H1 (cell line): Measurements from ENCODE around the gene HSF5. TPM values are rescaled to one million over a fixed set of nuclear protein-coding genes. Genes with fewer than 3 reads are reported as not detected.

Experiments used
- BCL11A ChIP-seq, 2 experiments: IDR thresholded peaks; one replicate each; pipeline ENCODE4 v1.6.1; 2011; ENCODE audit warnings: low read depth in 2 of 2, low read length in 2 of 2, mild to moderate bottlenecking in 2 of 2
- CHD7 ChIP-seq: fragments of 300-600 bp; sonication (generic); IDR thresholded peaks from 2 replicates; pipeline ENCODE4 v1.7.1; 2012; ENCODE audit warnings: low read length, moderate library complexity, mild to moderate bottlenecking, inconsistent platforms; ENCODE audit not compliant: insufficient replicate concordance
- CREB1 ChIP-seq: IDR thresholded peaks from 2 replicates; pipeline ENCODE4 v1.6.1; 2012; ENCODE audit warnings: inconsistent platforms
- EGR1 ChIP-seq: IDR thresholded peaks from 2 replicates; pipeline ENCODE4 v1.6.1; 2011; ENCODE audit warnings: low read depth, low read length, borderline replicate concordance
- JUND ChIP-seq: IDR thresholded peaks from 2 replicates; pipeline ENCODE4 v1.6.1; 2011; ENCODE audit warnings: mild to moderate bottlenecking, improper control_type of control experiment, low read length
- polyA plus RNA-seq, 7 experiments: library from polyadenylated mRNA; depleted of rRNA in 3 of 7; stranded (reverse) in 5 of 7; unstranded in 2 of 7; fragments of >200 nt in 5 of 7; fragments of 200-250 nt in 2 of 7; gene quantifications; 1 replicate in 5 of 7; 2 replicates in 1 of 7; 4 replicates in 1 of 7; pipeline versions ENCODE4 v1.2.1 to v1.2.3, GENCODE V29; 2011 to 2013; ENCODE audit warnings: missing spikeins in 2 of 7, mixed read lengths in 2 of 7
- total RNA-seq: library from RNA; stranded (reverse); fragmentation: NEBNext Ultra II Directional; extraction: Animal tissue kit (Norgen Biotek cat#: 25700); gene quantifications from 2 replicates; pipeline ENCODE4 v1.2.1, GENCODE V29; 2021
- TF ChIP-seq, protein P1 (sequence below): IDR thresholded peaks from 2 replicates; pipeline ENCODE4 v1.6.1; 2012; ENCODE audit warnings: low read length, inconsistent platforms

Gene HSF5
- total and polyA plus RNA-seq, 2 of the 8 experiments (the other 6 are each of a cell fraction or from before 2014, with no cell fraction given) = not detected

GRCh38 chr17:58399974-58400373 lies 88.2 kb downstream of the HSF5 start (continued):
- TF ChIP-seq CHD7 (no peak), CREB1 (no peak), BCL11A (IDR thresholded peaks at IDR 0.05; ENCODE audit: low read depth in 2 of 2, low read length in 2 of 2) (no peak), EGR1 (no peak), JUND (no peak)
- TF ChIP-seq, protein P1, sequence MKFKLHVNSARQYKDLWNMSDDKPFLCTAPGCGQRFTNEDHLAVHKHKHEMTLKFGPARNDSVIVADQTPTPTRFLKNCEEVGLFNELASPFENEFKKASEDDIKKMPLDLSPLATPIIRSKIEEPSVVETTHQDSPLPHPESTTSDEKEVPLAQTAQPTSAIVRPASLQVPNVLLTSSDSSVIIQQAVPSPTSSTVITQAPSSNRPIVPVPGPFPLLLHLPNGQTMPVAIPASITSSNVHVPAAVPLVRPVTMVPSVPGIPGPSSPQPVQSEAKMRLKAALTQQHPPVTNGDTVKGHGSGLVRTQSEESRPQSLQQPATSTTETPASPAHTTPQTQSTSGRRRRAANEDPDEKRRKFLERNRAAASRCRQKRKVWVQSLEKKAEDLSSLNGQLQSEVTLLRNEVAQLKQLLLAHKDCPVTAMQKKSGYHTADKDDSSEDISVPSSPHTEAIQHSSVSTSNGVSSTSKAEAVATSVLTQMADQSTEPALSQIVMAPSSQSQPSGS = no peak
